ENCODE data around the gene TANC1. TPM values are rescaled to one million over a fixed set of nuclear protein-coding genes. Genes with fewer than 3 reads are reported as not detected.

Gene TANC1
- total and polyA plus RNA-seq, 5 donors: 22.8 to 75.8 (median 46.5) TPM

- peaks cover 10% of the 10 kb centered on the region for H3K4me1 ChIP-seq (ENCODE audit: control insufficient read depth, insufficient read depth, low read length)
- H3K9me3 ChIP-seq (ENCODE audit: control insufficient read depth, low read length): no peaks in the 10 kb centered on the region
- no peaks in the 10 kb centered on the region for H3K27me3 ChIP-seq (ENCODE audit: control insufficient read depth, insufficient read depth)
- DNase-seq (peak in 2 of 3 donors; percentile 53 to 64), ATAC-seq (peak; percentile 52 to 84)
- intact Hi-C loops (cut with DNase I): no loop called here
- WGBS: 73% methylated on average over 26 of the region's 26 CpGs
- no peak overlapping the region for H3K4me3 ChIP-seq (ENCODE audit: low read length)
- H3K27ac ChIP-seq (ENCODE audit: low read length): peak overlapping the region; percentile 69
Observed at GRCh38 chr2:159225025-159226016, 256.9 kb downstream of the TANC1 start.

GRCh38 chr2:159226059-159226461 is 257.6 kb downstream of the TANC1 start:
- WGBS: 62% methylated on average over 5 of the region's 5 CpGs
- no peak overlapping the region for H3K4me3 ChIP-seq (ENCODE audit: low read length)
- ATAC-seq: peak in 1 of 2 donors; percentile 59
- DNase-seq: no peak
- H3K4me1 ChIP-seq (ENCODE audit: control insufficient read depth, insufficient read depth, low read length): peaks cover 10% of the 10 kb centered on the region
- no peaks in the 10 kb centered on the region for H3K27me3 ChIP-seq (ENCODE audit: control insufficient read depth, insufficient read depth)
- H3K27ac ChIP-seq (ENCODE audit: low read length): peak overlapping the region; percentile 51
- intact Hi-C loops (cut with DNase I): no loop called here
- no peaks in the 10 kb centered on the region for H3K9me3 ChIP-seq (ENCODE audit: control insufficient read depth, low read length)

- ATAC-seq (no peak), DNase-seq (no peak)
- Histone ChIP-seq H3K27ac (ENCODE audit: low read length) (peak overlapping the region; percentile 48), H3K4me3 (ENCODE audit: low read length) (no peak overlapping the region), H3K4me1 (ENCODE audit: control insufficient read depth, insufficient read depth, low read length) (peaks cover 10% of the 10 kb centered on the region), H3K9me3 (ENCODE audit: control insufficient read depth, low read length) (no peaks in the 10 kb centered on the region), H3K27me3 (ENCODE audit: control insufficient read depth, insufficient read depth) (no peaks in the 10 kb centered on the region)
- intact Hi-C loops (cut with DNase I): no loop called here
Observed at GRCh38 chr2:159226608-159227385, 258.4 kb downstream of the TANC1 start.

- DNase-seq (peak in 1 of 3 donors; percentile 38), ATAC-seq (no peak)
- no peaks in the 10 kb centered on the region for H3K9me3 ChIP-seq (ENCODE audit: control insufficient read depth, low read length)
- no peaks in the 10 kb centered on the region for H3K27me3 ChIP-seq (ENCODE audit: control insufficient read depth, insufficient read depth)
- no peak overlapping the region for H3K4me3 ChIP-seq (ENCODE audit: low read length)
- peaks cover 10% of the 10 kb centered on the region for H3K4me1 ChIP-seq (ENCODE audit: control insufficient read depth, insufficient read depth, low read length)
- intact Hi-C loops (cut with DNase I): no loop called here
- H3K27ac ChIP-seq (ENCODE audit: low read length): no peak overlapping the region
- 47% methylated on average over 3 of the region's 3 CpGs for WGBS
Observed at GRCh38 chr2:159227467-159227866, 259.0 kb downstream of the TANC1 start.

- Histone ChIP-seq H3K27ac (ENCODE audit: low read length) (no peak overlapping the region), H3K9me3 (ENCODE audit: control insufficient read depth, low read length) (no peaks in the 10 kb centered on the region), H3K4me1 (ENCODE audit: control insufficient read depth, insufficient read depth, low read length) (peaks cover 10% of the 10 kb centered on the region), H3K27me3 (ENCODE audit: control insufficient read depth, insufficient read depth) (no peaks in the 10 kb centered on the region), H3K4me3 (ENCODE audit: low read length) (no peak overlapping the region)
- intact Hi-C loops (cut with DNase I): no loop called here
- DNase-seq (no peak), ATAC-seq (no peak)
- WGBS: 83% methylated on average over 14 of the region's 14 CpGs
Observed at GRCh38 chr2:159228081-159228581, 259.7 kb downstream of the TANC1 start.

- WGBS: 89% methylated on average over 15 of the region's 15 CpGs
- Histone ChIP-seq H3K9me3 (ENCODE audit: control insufficient read depth, low read length) (no peaks in the 10 kb centered on the region), H3K4me3 (ENCODE audit: low read length) (no peak overlapping the region), H3K27me3 (ENCODE audit: control insufficient read depth, insufficient read depth) (no peaks in the 10 kb centered on the region), H3K27ac (ENCODE audit: low read length) (no peak overlapping the region), H3K4me1 (ENCODE audit: control insufficient read depth, insufficient read depth, low read length) (peaks cover 7% of the 10 kb centered on the region)
- DNase-seq: no peak
- no peak for ATAC-seq
- intact Hi-C loops (cut with DNase I): no loop called here
Observed at GRCh38 chr2:159229476-159230144, 261.2 kb downstream of the TANC1 start.

GRCh38 chr2:159230145-159230877 is 261.9 kb downstream of the TANC1 start:
- ATAC-seq: peak in 1 of 2 donors; percentile 20
- Histone ChIP-seq H3K9me3 (ENCODE audit: control insufficient read depth, low read length) (no peaks in the 10 kb centered on the region), H3K4me3 (ENCODE audit: low read length) (no peak overlapping the region), H3K27me3 (ENCODE audit: control insufficient read depth, insufficient read depth) (no peaks in the 10 kb centered on the region), H3K27ac (ENCODE audit: low read length) (no peak overlapping the region), H3K4me1 (ENCODE audit: control insufficient read depth, insufficient read depth, low read length) (peaks cover 2% of the 10 kb centered on the region)
- intact Hi-C loops (cut with DNase I): no loop called here
- 93% methylated on average over 19 of the region's 19 CpGs for WGBS
- DNase-seq: no peak

- 15% methylated on average over 3 of the region's 3 CpGs for WGBS
- intact Hi-C loops (cut with DNase I): no loop called here
- DNase-seq (no peak), ATAC-seq (no peak)
- no peaks in the 10 kb centered on the region for H3K9me3 ChIP-seq (ENCODE audit: control insufficient read depth, low read length)
- no peaks in the 10 kb centered on the region for H3K4me1 ChIP-seq (ENCODE audit: control insufficient read depth, insufficient read depth, low read length)
- H3K27ac ChIP-seq (ENCODE audit: low read length): no peak overlapping the region
- H3K4me3 ChIP-seq (ENCODE audit: low read length): no peak overlapping the region
- no peaks in the 10 kb centered on the region for H3K27me3 ChIP-seq (ENCODE audit: control insufficient read depth, insufficient read depth)
Observed at GRCh38 chr2:159232456-159233170, 264.2 kb downstream of the TANC1 start.

- 92% methylated on average over 6 of the region's 6 CpGs for WGBS
- DNase-seq (no peak), ATAC-seq (no peak)
- H3K27me3 ChIP-seq (ENCODE audit: control insufficient read depth, insufficient read depth): no peaks in the 10 kb centered on the region
- no peak overlapping the region for H3K4me3 ChIP-seq (ENCODE audit: low read length)
- H3K27ac ChIP-seq (ENCODE audit: low read length): no peak overlapping the region
- intact Hi-C loops (cut with DNase I): no loop called here
- H3K9me3 ChIP-seq (ENCODE audit: control insufficient read depth, low read length): no peaks in the 10 kb centered on the region
- no peaks in the 10 kb centered on the region for H3K4me1 ChIP-seq (ENCODE audit: control insufficient read depth, insufficient read depth, low read length)
Observed at GRCh38 chr2:159234868-159235267, 266.4 kb downstream of the TANC1 start.

GRCh38 chr2:159243529-159243928 is 275.1 kb downstream of the TANC1 start:
- Histone ChIP-seq H3K4me1 (ENCODE audit: control insufficient read depth, insufficient read depth, low read length) (no peaks in the 10 kb centered on the region), H3K27me3 (ENCODE audit: control insufficient read depth, insufficient read depth) (no peaks in the 10 kb centered on the region), H3K4me3 (ENCODE audit: low read length) (no peak overlapping the region), H3K27ac (ENCODE audit: low read length) (no peak overlapping the region), H3K9me3 (ENCODE audit: control insufficient read depth, low read length) (no peaks in the 10 kb centered on the region)
- DNase-seq (no peak), ATAC-seq (no peak)
- intact Hi-C loops (cut with DNase I): no loop called here
